ENCODE data around the gene VAV2.

The VAV2 gene

GRCh38 chr9:133803745-133804144, 188.4 kb downstream of the VAV2 start:
- TF ChIP-seq PPARA (CRISPR knock-in tag; IDR thresholded peaks at IDR 0.05; ENCODE audit: borderline replicate concordance) (no peak), TSHZ2 (CRISPR knock-in tag; IDR thresholded peaks at IDR 0.05) (no peak), SNAI2 (CRISPR knock-in tag; IDR thresholded peaks at IDR 0.05) (no peak), ZC3H10 (CRISPR knock-in tag; IDR thresholded peaks at IDR 0.05) (no peak), POU6F1 (CRISPR knock-in tag; IDR thresholded peaks at IDR 0.05; ENCODE audit: borderline replicate concordance, low read depth) (no peak), ISL1 (CRISPR knock-in tag; IDR thresholded peaks at IDR 0.05) (no peak), ZFP3 (CRISPR knock-in tag; IDR thresholded peaks at IDR 0.05) (no peak), PATZ1 (CRISPR knock-in tag; IDR thresholded peaks at IDR 0.05; ENCODE audit: borderline replicate concordance) (no peak), GLIS3 (CRISPR knock-in tag; IDR thresholded peaks at IDR 0.05) (no peak)
- ATAC-seq, result no peak

GRCh38 chr9:133803028-133803585, 189.0 kb downstream of the VAV2 start:
- ATAC-seq, result peak; percentile 30; the same call in 2 of the 3 replicates
- TF ChIP-seq CREB5 (CRISPR knock-in tag; IDR thresholded peaks at IDR 0.05; ENCODE audit: low read depth) (no peak), PATZ1 (CRISPR knock-in tag; IDR thresholded peaks at IDR 0.05; ENCODE audit: borderline replicate concordance) (no peak), ZC3H10 (CRISPR knock-in tag; IDR thresholded peaks at IDR 0.05) (no peak), ZFP30 (CRISPR knock-in tag; IDR thresholded peaks at IDR 0.05) (no peak), CSDC2 (CRISPR knock-in tag; IDR thresholded peaks at IDR 0.05) (no peak), ESRRG (CRISPR knock-in tag; IDR thresholded peaks at IDR 0.05) (no peak), OSR1 (CRISPR knock-in tag; IDR thresholded peaks at IDR 0.05) (no peak), ZNF565 (CRISPR knock-in tag; conservative IDR thresholded peaks at IDR 0.05; ENCODE audit: low read depth) (no peak), TSHZ2 (CRISPR knock-in tag; IDR thresholded peaks at IDR 0.05) (no peak), ARNTL (CRISPR knock-in tag; IDR thresholded peaks at IDR 0.05; ENCODE audit: borderline replicate concordance, low read depth) (no peak), ZNF8 (CRISPR knock-in tag; IDR thresholded peaks at IDR 0.05) (no peak), POU6F1 (CRISPR knock-in tag; IDR thresholded peaks at IDR 0.05; ENCODE audit: borderline replicate concordance, low read depth) (no peak), TCF4 (CRISPR knock-in tag; IDR thresholded peaks at IDR 0.05; ENCODE audit: borderline replicate concordance) (no peak), TOX (CRISPR knock-in tag; IDR thresholded peaks at IDR 0.05; ENCODE audit: borderline replicate concordance) (no peak), GLIS3 (CRISPR knock-in tag; IDR thresholded peaks at IDR 0.05) (no peak), ISL1 (CRISPR knock-in tag; IDR thresholded peaks at IDR 0.05) (no peak), ZNF70 (CRISPR knock-in tag; IDR thresholded peaks at IDR 0.05) (no peak)
